WTC11 (cell line): ENCODE measurements around the gene ZNF407. TPM values are rescaled to one million over a fixed set of nuclear protein-coding genes. Genes with fewer than 3 reads are reported as not detected.

Experiments
- ATAC-seq: fragments of 200-7000 bp; cut with Tn5 transposase; 2 replicates; pipeline ENCODE4 v1.10.0; 2021; ENCODE audit warnings: mild to moderate bottlenecking, moderate library complexity
- CTCF ChIA-PET: fragments of 300-600 bp; sonication (Branson Sonifier 250); formaldehyde crosslinking; loops from one replicate; lab custom pipeline; 2021; ENCODE audit warnings: antibody characterized with exemption; lab: Charles Lee
- POLR2A ChIA-PET: fragments of 350-600 bp; sonication (Branson Sonifier 250); formaldehyde crosslinking; loops from one replicate; lab custom pipeline; 2021; ENCODE audit warnings: antibody characterized with exemption; lab: Charles Lee
- DNase-seq: peaks from one replicate; pipeline ENCODE4 v3.0.0; 2021; ENCODE audit warnings: low spot score
- H3K27ac Mint-ChIP-seq: 2 replicates; pipeline ENCODE4 v1.8.0; 2021; ENCODE audit warnings: mixed read lengths
- H3K27me3 Mint-ChIP-seq: 2 replicates; pipeline ENCODE4 v1.8.0; 2021; ENCODE audit warnings: low read depth, mild to moderate bottlenecking, moderate library complexity, mixed read lengths
- H3K36me3 Mint-ChIP-seq: 2 replicates; pipeline ENCODE4 v1.8.0; 2021; ENCODE audit warnings: mixed read lengths
- H3K4me1 Mint-ChIP-seq: 2 replicates; pipeline ENCODE4 v1.8.0; 2022; ENCODE audit warnings: mixed read lengths
- H3K4me3 Mint-ChIP-seq: 2 replicates; pipeline ENCODE4 v1.8.0; 2021; ENCODE audit warnings: mild to moderate bottlenecking, moderate library complexity, mixed read lengths
- H3K9me3 Mint-ChIP-seq: 2 replicates; pipeline ENCODE4 v1.8.0; 2021; ENCODE audit warnings: mixed read lengths
- ETV6 ChIP-seq: sonication (generic); formaldehyde crosslinking; IDR thresholded peaks from 2 replicates; pipeline ENCODE4 v1.8.1; 2022; ENCODE audit warnings: mild to moderate bottlenecking, missing genetic modification reagents
- KAT7 ChIP-seq: sonication (generic); formaldehyde crosslinking; IDR thresholded peaks from 2 replicates; pipeline ENCODE4 v1.8.1; 2023; ENCODE audit warnings: missing genetic modification reagents, mild to moderate bottlenecking, borderline replicate concordance
- NR2C2 ChIP-seq: sonication (generic); formaldehyde crosslinking; IDR thresholded peaks from 2 replicates; pipeline ENCODE4 v1.8.0; 2022; ENCODE audit warnings: mild to moderate bottlenecking, missing genetic modification reagents
- SOX15 ChIP-seq: fragments of 250-450 bp; sonication (Bioruptor Pico); IDR thresholded peaks from 2 replicates; pipeline ENCODE4 v1.9.0; 2021; ENCODE audit warnings: mild to moderate bottlenecking
- TEAD1 ChIP-seq: sonication (generic); formaldehyde crosslinking; IDR thresholded peaks from 2 replicates; pipeline ENCODE4 v1.8.0; 2022; ENCODE audit warnings: mild to moderate bottlenecking, missing genetic modification reagents
- ZNF121 ChIP-seq: sonication (generic); formaldehyde crosslinking; IDR thresholded peaks from 2 replicates; pipeline ENCODE4 v1.8.0; 2023; ENCODE audit warnings: missing genetic modification reagents
- ZNF263 ChIP-seq: sonication (generic); formaldehyde crosslinking; IDR thresholded peaks from 2 replicates; pipeline ENCODE4 v1.8.1; 2022; ENCODE audit warnings: low read depth, mild to moderate bottlenecking, moderate library complexity, missing genetic modification reagents
- ZNF317 ChIP-seq: sonication (generic); formaldehyde crosslinking; IDR thresholded peaks from 2 replicates; pipeline ENCODE4 v1.8.1; 2023; ENCODE audit warnings: low read depth, mild to moderate bottlenecking, moderate library complexity, missing genetic modification reagents, borderline replicate concordance
- total RNA-seq: library from RNA; stranded (reverse); gene quantifications from 3 replicates; pipeline ENCODE4 v1.2.3, GENCODE V29; 2021
- TF ChIP-seq, protein P1 (sequence below): fragments of 250-450 bp; sonication (Bioruptor Pico); conservative IDR thresholded peaks from 2 replicates; pipeline ENCODE4 v1.9.0; 2021; ENCODE audit warnings: mild to moderate bottlenecking
- TF ChIP-seq, protein P2 (sequence below): sonication (generic); formaldehyde crosslinking; IDR thresholded peaks from 2 replicates; pipeline ENCODE4 v1.8.0; 2022; ENCODE audit warnings: mild to moderate bottlenecking, missing genetic modification reagents
- TF ChIP-seq, protein P3 (sequence below): fragments of 200-600 bp; IDR thresholded peaks from 2 replicates; pipeline ENCODE4 v1.8.0; 2022; ENCODE audit warnings: antibody characterized with exemption
- TF ChIP-seq, protein P4 (sequence below): sonication (generic); formaldehyde crosslinking; IDR thresholded peaks from 2 replicates; pipeline ENCODE4 v1.8.0; 2022; ENCODE audit warnings: mild to moderate bottlenecking, missing genetic modification reagents
- TF ChIP-seq, protein P5 (sequence below): sonication (generic); formaldehyde crosslinking; IDR thresholded peaks from 2 replicates; pipeline ENCODE4 v1.8.1; 2022; ENCODE audit warnings: low read depth, mild to moderate bottlenecking, moderate library complexity, missing genetic modification reagents, borderline replicate concordance

Gene ZNF407
- total RNA-seq, 1 experiment from 2014 or later, result 6.5 TPM

DNA sequence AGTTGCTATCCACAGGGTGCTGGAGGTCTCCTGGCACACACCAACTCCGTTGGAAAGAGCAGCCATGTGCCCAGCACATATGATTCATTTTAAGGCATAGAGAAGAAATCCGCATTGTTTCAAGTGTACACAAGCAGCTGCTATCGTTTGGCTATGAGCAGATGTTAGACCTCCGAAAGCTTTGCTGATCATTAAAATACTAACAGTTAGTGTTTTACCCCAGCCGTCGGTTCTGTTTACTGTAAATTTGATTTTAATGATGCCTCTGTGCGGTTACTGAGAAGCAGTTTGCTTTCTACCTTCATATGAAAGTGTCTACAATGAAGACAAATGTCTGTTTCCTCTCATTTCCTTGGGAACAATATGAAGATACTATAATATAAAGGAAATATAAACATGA, 456.4 kb downstream of the ZNF407 start (continued):
- TF ChIP-seq, protein P1, sequence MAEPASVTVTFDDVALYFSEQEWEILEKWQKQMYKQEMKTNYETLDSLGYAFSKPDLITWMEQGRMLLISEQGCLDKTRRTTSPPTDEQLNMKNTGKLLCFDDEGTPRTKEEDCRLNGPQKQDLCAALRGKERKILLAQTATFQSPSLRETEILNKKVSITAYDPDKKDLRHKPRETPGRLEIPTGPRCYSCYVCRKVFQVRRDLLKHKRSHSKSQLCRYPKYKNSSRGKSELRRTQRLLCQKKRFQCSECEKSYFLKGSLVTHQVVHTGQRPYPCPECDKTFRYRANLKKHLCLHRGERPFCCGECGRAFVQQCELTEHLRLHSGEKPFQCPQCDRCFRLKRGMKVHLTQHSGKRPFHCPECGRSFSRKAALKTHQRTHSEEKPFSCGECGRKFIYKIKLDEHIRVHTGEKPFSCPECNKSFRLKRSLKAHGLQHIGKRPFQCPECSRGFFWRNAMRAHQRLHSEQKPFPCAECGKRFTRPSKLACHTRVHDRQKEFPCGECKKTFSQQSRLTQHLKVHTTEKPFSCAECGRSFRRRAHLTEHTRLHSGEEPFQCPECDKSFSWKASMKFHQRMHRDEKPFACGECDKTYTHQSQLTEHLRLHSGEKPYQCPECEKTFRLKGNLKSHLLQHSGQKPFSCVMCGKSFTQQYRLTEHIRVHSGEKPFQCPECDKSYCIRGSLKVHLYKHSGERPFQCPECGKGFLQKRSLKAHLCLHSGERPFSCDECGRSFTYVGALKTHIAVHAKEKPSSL (CRISPR knock-in tag), result no peak
- TF ChIP-seq, protein P2, sequence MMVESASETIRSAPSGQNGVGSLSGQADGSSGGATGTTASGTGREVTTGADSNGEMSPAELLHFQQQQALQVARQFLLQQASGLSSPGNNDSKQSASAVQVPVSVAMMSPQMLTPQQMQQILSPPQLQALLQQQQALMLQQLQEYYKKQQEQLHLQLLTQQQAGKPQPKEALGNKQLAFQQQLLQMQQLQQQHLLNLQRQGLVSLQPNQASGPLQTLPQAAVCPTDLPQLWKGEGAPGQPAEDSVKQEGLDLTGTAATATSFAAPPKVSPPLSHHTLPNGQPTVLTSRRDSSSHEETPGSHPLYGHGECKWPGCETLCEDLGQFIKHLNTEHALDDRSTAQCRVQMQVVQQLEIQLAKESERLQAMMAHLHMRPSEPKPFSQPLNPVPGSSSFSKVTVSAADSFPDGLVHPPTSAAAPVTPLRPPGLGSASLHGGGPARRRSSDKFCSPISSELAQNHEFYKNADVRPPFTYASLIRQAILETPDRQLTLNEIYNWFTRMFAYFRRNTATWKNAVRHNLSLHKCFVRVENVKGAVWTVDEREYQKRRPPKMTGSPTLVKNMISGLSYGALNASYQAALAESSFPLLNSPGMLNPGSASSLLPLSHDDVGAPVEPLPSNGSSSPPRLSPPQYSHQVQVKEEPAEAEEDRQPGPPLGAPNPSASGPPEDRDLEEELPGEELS, result no peak
- TF ChIP-seq SOX15 (CRISPR knock-in tag), result no peak

GRCh38 chr18:75054611-75055010, 456.9 kb downstream of the ZNF407 start:
- DNase-seq, result no peak
- no peaks in the 10 kb centered on the region for H3K27me3 Mint-ChIP-seq
- H3K27ac Mint-ChIP-seq, result no peak overlapping the region
- H3K4me1 Mint-ChIP-seq, result peaks cover 5% of the 10 kb centered on the region; the same call in 1 of the 2 replicates
- peak; percentile 46; the same call in 1 of the 2 replicates for ATAC-seq
- TF ChIP-seq ETV6 (CRISPR knock-in tag), result no peak
- TF ChIP-seq, protein P3, sequence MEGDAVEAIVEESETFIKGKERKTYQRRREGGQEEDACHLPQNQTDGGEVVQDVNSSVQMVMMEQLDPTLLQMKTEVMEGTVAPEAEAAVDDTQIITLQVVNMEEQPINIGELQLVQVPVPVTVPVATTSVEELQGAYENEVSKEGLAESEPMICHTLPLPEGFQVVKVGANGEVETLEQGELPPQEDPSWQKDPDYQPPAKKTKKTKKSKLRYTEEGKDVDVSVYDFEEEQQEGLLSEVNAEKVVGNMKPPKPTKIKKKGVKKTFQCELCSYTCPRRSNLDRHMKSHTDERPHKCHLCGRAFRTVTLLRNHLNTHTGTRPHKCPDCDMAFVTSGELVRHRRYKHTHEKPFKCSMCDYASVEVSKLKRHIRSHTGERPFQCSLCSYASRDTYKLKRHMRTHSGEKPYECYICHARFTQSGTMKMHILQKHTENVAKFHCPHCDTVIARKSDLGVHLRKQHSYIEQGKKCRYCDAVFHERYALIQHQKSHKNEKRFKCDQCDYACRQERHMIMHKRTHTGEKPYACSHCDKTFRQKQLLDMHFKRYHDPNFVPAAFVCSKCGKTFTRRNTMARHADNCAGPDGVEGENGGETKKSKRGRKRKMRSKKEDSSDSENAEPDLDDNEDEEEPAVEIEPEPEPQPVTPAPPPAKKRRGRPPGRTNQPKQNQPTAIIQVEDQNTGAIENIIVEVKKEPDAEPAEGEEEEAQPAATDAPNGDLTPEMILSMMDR, result no peak
- TF ChIP-seq TEAD1 (CRISPR knock-in tag), result no peak
- no peaks in the 10 kb centered on the region for H3K9me3 Mint-ChIP-seq
- no peak overlapping the region for H3K4me3 Mint-ChIP-seq
- H3K36me3 Mint-ChIP-seq, result no peaks in the 10 kb centered on the region
- ChIA-PET CTCF (no interaction called here), POLR2A (no interaction called here)

GRCh38 chr18:75057169-75057960, 459.7 kb downstream of the ZNF407 start:
- H3K4me1 Mint-ChIP-seq, result peaks cover 7% of the 10 kb centered on the region; the same call in 1 of the 2 replicates
- no peaks in the 10 kb centered on the region for H3K9me3 Mint-ChIP-seq
- H3K4me3 Mint-ChIP-seq, result no peak overlapping the region
- DNase-seq (no peak), ATAC-seq (no peak)
- TF ChIP-seq, protein P4, sequence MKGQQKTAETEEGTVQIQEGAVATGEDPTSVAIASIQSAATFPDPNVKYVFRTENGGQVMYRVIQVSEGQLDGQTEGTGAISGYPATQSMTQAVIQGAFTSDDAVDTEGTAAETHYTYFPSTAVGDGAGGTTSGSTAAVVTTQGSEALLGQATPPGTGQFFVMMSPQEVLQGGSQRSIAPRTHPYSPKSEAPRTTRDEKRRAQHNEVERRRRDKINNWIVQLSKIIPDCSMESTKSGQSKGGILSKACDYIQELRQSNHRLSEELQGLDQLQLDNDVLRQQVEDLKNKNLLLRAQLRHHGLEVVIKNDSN (CRISPR knock-in tag), result no peak
- TF ChIP-seq NR2C2 (CRISPR knock-in tag) (no peak), ZNF317 (no peak), ZNF121 (CRISPR knock-in tag) (no peak), ZNF263 (CRISPR knock-in tag) (no peak), KAT7 (CRISPR knock-in tag) (no peak)
- TF ChIP-seq, protein P5, sequence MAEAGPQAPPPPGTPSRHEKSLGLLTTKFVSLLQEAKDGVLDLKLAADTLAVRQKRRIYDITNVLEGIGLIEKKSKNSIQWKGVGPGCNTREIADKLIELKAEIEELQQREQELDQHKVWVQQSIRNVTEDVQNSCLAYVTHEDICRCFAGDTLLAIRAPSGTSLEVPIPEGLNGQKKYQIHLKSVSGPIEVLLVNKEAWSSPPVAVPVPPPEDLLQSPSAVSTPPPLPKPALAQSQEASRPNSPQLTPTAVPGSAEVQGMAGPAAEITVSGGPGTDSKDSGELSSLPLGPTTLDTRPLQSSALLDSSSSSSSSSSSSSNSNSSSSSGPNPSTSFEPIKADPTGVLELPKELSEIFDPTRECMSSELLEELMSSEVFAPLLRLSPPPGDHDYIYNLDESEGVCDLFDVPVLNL (CRISPR knock-in tag), result no peak
- H3K27me3 Mint-ChIP-seq, result no peaks in the 10 kb centered on the region
- no peak overlapping the region for H3K27ac Mint-ChIP-seq
- POLR2A ChIA-PET, result interaction anchor here (0.6 kb wide), 1 partner anchor 1011 kb away, joined by 3 read pairs; no protein-coding TSS in a partner anchor
- CTCF ChIA-PET, result interaction anchor here (0.8 kb wide), 1 partner anchor 94 kb away, joined by 3 read pairs; no protein-coding TSS in a partner anchor
- no peaks in the 10 kb centered on the region for H3K36me3 Mint-ChIP-seq
